HG03378 (cell line): ENCODE data around the gene NAXD.
A peak's percentile ranks its signal among the peaks of the same experiment; 100 is the strongest.
"Not testable (repeated sequence)": the region's sequence is repeated elsewhere in the genome, so short reads cannot be mapped to it uniquely, and the experiment has no call there.

Experiments
- ATAC-seq: cut with Tn5 transposase; IDR thresholded peaks from one replicate; pipeline ENCODE4 v1.9.1; 2021; ENCODE audit warnings: mild to moderate bottlenecking, moderate library complexity; ENCODE audit not compliant: unreplicated experiment

NAXD gene

DNA sequence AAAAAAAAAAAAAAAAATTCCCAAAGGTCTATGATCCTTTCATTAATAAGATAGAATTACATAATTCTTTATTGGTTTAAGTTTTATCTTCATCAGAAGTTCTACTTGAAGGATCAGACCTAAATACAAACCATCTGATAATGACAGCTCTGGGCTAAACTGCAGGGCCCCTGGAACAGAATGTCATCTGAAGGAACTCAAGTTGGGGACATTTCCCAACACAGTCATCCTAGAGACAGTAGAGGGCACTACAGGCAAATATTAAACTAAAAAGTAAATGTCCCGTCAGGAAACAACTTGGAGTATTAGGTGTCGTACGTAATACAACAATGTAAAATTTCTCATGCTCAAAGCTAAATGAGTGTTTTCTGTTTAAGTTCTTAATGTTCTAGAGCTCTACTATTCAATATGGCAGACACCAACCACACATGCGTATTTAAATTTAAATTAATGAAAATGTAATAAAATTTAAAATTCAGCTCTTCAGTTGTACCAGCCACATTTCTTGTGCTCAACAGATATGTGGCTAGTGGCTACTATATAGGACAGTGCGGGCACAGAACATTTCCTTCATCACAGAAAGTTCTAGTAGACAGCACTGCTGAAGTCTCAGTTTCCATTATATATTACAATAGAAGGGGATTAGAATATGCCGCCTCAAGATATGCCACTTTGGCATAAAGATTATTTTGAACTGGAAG is 21.8 kb upstream of the NAXD start:
- ATAC-seq, result peak; percentile 90

GRCh38 chr13:110597041-110597689 is 18.2 kb upstream of the NAXD start:
- no peak for ATAC-seq

DNA sequence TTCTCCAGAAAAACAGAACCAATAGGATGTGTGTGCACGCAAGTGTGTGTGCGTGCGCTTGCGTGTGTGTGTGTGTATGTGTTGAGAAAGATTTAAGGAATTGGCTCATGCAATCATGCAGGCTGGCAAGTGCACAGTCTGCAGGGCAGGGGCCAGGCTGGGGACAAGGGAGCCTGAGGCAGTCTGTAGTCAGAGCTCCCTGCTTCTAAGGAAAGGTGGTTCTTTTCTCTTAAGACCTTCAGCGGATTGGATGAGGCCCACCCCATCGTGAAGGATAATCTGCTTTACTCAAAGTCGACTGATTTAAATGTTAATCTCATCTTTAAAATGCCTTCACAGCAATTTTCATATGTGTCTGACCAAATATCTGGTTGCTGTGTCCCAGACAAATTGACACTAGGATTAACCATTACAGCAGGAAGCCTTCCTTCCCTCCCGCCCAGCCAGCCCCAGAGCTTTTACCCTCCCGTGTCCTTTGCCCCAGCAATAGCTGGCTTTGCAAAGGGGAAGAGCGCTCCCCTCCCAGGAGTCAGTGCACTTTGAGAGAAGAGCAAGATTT is 15.0 kb upstream of the NAXD start:
- no peak for ATAC-seq

DNA sequence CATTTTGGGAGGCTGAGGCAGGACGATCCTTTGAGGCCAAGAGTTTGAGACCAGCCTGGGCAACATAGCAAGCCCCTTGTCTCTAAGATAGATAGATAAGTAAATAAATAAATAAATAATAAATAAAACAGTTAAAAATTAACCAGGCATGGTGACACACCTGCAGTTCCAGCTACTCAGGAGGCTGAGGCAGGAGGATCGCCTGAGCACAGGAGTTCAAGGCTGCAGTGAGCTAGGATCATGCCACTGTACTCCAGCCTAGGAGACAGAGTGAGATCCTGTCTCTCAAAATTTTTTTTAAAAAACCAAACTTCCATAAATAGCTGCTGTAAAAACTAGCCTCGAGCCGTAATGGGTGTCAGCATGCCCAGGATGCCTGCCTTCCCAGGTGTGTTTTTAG is 14.4 kb upstream of the NAXD start:
- ATAC-seq, result no peak

- ATAC-seq, result no peak
These were observed 10.2 kb upstream of the NAXD start for GRCh38 chr13:110605132-110605531.

- not testable (repeated sequence) for ATAC-seq
These were observed 9.1 kb upstream of the NAXD start for GRCh38 chr13:110606281-110606680.

DNA sequence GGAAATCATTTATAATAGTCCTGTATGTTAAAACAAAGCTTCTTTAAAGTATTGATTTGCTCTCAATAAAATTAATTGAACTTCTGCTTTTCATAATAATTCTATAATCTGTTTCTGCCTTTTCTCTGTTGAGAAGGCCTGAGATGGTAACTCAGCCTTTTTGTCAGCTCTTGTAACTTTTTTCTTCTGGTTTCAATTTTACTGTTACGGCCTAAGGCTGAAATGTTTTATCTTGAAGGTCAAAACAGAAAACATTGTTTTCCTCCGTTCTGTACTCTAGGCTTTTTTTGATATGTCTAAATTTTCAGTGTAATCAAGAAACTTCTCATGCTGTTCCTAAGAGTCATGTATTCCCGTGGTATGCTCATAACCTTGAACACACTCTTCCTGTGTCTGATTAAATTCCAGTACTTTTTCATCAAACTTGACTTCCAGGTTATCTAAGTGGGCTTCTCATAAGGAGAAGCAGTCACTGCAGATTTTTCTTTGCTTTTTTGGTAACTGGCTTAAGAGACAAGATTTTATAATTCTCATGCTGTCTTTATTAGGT is 7.6 kb upstream of the NAXD start:
- ATAC-seq, result no peak

DNA sequence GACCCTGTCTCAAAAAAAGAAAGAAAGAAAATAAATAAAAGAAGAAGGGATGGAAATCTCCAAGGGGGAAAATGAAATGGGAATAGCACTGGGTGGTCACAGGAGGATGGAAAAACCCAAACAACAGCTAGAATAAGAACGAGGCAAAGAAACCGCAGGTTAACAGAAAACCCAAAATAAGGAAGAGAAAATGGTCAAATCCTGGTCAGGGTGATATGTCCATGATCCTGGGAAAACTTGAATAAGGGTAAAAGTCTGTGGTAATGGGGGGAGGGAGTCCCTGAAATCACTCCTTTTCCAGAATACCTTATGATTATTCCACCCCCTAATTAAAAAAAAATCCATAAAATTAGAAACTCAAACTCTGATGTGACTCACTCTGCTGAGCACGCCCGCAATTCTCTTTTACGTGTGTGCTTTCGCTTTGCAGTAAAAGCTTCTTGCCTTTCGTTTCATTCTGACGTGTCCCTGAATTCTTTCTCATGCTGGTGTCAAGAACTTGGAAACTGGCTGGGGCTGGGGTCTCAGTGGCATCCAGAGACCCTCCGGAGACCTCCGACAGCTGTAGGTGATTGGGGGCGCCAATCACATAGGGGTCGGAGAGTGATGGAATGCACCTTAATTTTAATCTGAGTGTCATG is 4.3 kb upstream of the NAXD start:
- ATAC-seq, result peak; percentile 66

- no peak for ATAC-seq
These were observed 382 bp upstream of the NAXD start for GRCh38 chr13:110615005-110615321.

DNA sequence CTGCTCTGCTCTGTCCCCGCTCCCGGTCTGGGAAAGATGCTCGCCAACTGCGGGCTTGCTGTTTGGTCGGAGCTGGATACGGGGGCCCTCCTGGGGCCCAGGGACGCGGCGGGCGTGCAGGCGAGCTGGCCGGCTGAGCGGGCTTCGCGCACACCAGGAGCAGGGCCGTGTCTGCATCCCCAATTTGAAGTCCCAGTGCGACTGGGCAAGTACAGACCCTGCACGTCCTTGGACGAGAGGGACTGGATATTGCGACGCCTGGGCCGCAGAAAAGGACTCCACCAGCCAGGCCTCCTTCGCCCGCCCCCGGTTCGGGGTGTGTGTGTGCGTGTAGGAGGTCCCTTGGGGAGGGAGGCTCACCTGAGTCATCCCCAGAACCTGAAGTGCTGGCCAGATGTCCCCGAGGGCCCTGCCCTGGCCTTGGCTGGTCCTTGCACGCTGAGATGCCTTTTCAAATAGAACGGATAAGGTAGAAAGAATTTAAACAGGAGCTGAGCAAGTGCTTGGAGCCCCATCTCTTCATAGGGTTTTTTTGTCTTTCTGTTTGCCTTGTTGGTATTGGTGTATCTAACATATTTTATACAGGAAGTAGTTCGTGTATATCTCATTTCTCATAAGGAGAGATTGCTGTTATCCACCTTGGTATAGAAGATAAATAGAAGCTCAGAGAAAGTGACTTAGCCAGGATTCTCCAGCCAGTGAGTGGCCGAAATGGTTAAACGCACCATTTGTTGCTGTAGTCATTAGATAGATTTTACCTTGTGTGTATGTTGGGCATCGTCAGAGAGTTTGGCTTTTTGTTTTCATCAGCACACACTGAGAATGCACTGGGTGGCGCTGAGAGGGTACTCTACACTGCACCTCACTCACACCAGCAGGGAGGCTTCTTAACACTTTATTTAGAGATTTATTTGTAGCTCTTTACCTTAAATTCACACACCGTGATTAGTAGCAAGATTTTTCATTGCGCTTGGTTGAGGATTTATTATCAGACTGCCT is 1.1 kb downstream of the NAXD start:
- peak; percentile 64 for ATAC-seq

DNA sequence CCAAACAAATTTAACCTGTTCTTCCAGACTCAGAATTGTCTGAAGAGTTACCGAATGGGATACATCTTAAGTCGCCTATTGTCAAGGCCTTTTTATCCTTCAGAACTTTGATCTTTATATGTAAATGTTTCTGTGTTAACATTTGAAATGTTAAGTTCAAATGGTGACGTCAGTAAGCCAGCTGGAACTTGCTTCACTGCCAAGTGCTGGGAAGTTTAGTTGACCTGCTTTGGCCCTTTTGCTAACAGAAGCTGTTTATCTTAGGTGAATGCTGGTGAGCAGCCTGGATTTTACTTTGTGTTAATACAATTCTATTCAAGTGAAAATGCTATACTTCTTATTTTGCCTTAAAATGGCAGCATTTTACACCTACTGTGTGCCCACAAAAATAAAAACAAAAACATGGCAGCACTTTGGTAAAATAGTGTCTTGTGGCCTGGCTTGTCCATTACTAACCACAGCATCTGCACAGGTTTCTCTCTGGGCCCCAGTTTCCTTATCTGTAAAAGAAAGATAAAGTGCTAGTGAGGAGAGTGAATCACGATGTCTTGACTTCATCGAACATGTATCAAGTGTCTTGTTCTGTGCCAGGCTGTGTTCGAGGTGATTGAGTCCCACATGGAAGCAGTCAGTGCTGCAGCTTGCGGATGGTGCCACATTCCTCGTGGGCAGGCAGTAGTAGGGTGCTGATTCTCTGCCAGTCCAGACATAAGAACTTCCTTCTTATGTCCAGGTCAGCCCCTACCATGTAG is 2.2 kb downstream of the NAXD start:
- ATAC-seq, result no peak

- ATAC-seq, result no peak
These were observed 2.8 kb downstream of the NAXD start for GRCh38 chr13:110618167-110618566.

GRCh38 chr13:110618780-110619179 is 3.4 kb downstream of the NAXD start:
- no peak for ATAC-seq

DNA sequence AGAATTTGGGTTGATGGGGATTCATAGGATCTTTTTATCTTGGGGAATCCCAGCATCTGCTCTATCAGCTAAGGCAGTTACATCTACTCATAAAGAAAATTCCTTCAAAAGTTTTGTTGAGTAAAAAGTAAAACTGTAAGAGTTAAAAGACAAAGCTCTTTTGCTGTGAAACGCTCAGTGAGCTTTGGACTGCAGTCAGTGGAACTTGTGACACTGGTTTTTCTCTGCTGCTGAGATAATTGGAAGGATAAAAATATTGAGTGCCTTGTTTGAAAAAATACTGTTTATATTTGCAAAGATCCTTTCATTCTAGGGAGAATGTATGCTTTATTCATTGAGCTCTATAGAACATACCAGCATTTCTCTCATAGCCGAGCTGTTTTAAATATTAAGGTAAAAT is 5.3 kb downstream of the NAXD start:
- ATAC-seq, result no peak

DNA sequence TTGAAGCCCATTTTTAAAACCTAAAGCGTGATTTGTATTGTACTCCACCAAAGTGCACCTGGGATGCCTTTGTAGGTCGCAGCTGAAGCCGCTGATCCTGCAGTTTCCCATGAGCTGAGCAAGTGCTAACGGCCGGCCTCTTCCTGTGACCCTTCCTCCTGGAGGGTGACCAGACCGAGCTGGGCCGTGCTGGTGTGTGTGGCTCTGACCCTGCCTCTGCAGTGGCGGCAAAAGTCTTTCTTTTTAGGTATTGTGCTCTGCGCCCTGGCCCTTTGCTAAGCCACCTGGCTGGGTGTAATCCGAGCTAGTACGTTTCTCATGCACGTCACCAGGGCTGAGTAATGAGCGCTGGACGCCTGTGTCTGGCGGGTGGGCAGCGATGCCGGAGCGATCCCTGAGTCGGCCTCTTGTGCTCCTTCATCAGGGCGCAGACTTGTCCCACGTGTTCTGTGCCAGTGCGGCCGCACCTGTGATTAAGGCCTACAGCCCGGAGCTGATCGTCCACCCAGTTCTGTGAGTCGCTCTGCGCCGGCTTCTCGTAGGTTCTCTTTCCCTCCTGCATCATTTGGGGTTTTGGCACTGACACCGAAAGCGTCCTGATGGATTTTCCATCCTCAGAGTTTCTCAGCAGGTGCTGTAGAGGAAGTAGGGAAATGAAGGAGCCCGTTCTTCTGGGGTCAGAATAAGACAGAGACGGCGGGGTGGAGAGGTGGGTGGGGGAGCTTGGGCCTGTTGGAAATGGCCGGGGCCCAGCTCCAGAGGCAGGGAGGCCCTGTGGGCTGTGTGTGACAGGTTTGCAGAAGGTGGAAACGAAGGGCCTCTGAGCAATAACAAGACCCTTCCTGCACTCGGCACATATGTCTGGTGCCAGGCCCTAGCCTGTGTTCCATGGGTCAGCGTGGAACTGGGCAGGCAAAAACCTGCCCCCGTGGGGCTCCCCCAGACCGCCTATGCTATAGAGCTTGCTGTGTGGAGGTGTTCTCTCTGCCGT is 9.7 kb downstream of the NAXD start:
- ATAC-seq, result no peak

GRCh38 chr13:110625771-110626321 is 10.5 kb downstream of the NAXD start:
- ATAC-seq, result no peak

DNA sequence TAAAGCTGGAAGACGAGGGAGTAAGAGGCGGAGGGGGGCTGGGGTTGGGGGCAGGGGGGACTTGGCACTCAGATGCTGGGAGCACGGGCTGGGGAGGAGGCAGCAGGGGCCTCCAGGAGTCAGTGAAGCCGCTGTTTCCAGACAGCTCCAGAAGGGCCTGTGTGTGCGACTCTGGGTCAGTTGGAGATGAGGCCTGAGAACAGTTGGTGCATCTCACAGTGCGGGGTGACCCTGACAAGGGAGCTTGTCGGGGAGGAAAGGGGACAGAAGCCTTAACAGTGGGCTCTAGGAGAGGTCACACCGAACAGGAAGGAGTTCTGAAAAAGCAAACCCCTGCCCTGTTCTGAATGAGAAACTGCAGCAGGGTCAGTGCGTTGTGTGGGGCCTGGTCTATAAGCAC is 11.2 kb downstream of the NAXD start:
- no peak for ATAC-seq

DNA sequence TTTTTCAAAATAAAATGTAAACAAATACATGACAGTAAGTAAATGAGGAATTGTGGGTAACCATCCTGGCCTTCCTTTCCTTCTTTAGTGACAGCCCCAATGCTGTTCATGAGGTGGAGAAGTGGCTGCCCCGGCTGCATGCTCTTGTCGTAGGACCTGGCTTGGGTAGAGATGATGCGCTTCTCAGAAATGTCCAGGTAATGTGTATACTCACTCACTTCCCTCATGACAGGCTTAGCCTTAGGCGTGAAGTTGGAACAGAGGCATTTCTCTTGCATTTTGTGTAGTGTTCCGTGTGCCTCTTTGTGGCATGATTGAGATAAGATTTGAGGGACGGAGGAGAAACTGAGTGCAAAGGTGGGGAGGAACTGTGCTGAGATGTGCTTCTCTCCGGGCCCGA is 12.0 kb downstream of the NAXD start:
- ATAC-seq, result no peak
